H1 (cell line): Measurements from ENCODE around the gene FAM9C. TPM values are rescaled to one million over a fixed set of nuclear protein-coding genes. Genes with fewer than 3 reads are reported as not detected.

Experiments
- CTCF ChIA-PET: fragments of 300-600 bp; sonication (Branson Sonifier 250); formaldehyde crosslinking; loops from one replicate; lab custom pipeline; 2021; ENCODE audit not compliant: partially characterized antibody; lab: Charles Lee
- POLR2A ChIA-PET: fragments of 300-600 bp; sonication (Branson Sonifier 250); formaldehyde crosslinking; loops from one replicate; lab custom pipeline; 2021; ENCODE audit warnings: inconsistent platforms; ENCODE audit not compliant: partially characterized antibody; lab: Charles Lee
- DNase-seq, 2 experiments: peaks; one replicate each; pipeline versions ENCODE4 v3.0.0 to v3.0.0-alpha.2; 2010 to 2022; ENCODE audit warnings: low spot score in 2 of 2, low read depth in 1 of 2, mixed read lengths in 1 of 2
- FAIRE-seq: peaks from 2 replicates; lab custom pipeline; 2011; peaks lifted over from hg19 to GRCh38; lab: Jason Lieb, UNC
- H2AFZ ChIP-seq: 2 replicates; pipeline ENCODE4 v1.8.1; 2012; ENCODE audit warnings: low read length, inconsistent platforms
- H2AK5ac ChIP-seq: 2 replicates; pipeline ENCODE4 v1.6.1; 2013; ENCODE audit warnings: low read depth, low read length
- H2BK120ac ChIP-seq: replicated peaks from 2 replicates; pipeline ENCODE3; 2013; ENCODE audit warnings: low read depth, low read length, inconsistent platforms
- H2BK12ac ChIP-seq: 2 replicates; pipeline ENCODE4 v1.6.1; 2013; ENCODE audit warnings: low read depth, low read length
- H2BK15ac ChIP-seq: 2 replicates; pipeline ENCODE4 v1.6.1; 2013; ENCODE audit warnings: low read length
- H2BK20ac ChIP-seq: 2 replicates; pipeline ENCODE4 v1.6.1; 2013; ENCODE audit warnings: low read length
- H2BK5ac ChIP-seq: 2 replicates; pipeline ENCODE4 v1.6.1; 2013; ENCODE audit warnings: low read depth, low read length
- H3K14ac ChIP-seq: 2 replicates; pipeline ENCODE4 v1.6.1; 2013; ENCODE audit warnings: inconsistent platforms; ENCODE audit not compliant: insufficient read length
- H3K18ac ChIP-seq: 2 replicates; pipeline ENCODE4 v1.6.1; 2013; ENCODE audit warnings: low read length; ENCODE audit errors: extremely low read depth
- H3K23ac ChIP-seq: 2 replicates; pipeline ENCODE4 v1.6.1; 2013; ENCODE audit warnings: inconsistent platforms; ENCODE audit not compliant: insufficient read length
- H3K23me2 ChIP-seq: 2 replicates; pipeline ENCODE4 v1.6.1; 2013; ENCODE audit warnings: low read depth, low read length
- H3K27ac ChIP-seq: 2 replicates; pipeline ENCODE4 v1.6.1; 2011; ENCODE audit warnings: low read depth, low read length, inconsistent platforms
- H3K27me3 ChIP-seq, 4 experiments: replicated peaks in 1 of 4; 1 replicate in 1 of 4; 2 replicates in 3 of 4; pipeline versions ENCODE4 v1.6.1 to v1.8.1; 2011 to 2013; ENCODE audit warnings: low read length in 3 of 4, mild to moderate bottlenecking in 3 of 4, inconsistent platforms in 2 of 4, mixed read lengths in 2 of 4, moderate library complexity in 1 of 4; ENCODE audit not compliant: control insufficient read depth in 3 of 4, insufficient read depth in 3 of 4; ENCODE audit errors: extremely low read depth in 1 of 4
- H3K36me3 ChIP-seq, 4 experiments: 2 replicates each; pipeline versions ENCODE4 v1.6.1 to v1.8.1; 2011 to 2013; ENCODE audit warnings: mild to moderate bottlenecking in 4 of 4, low read length in 3 of 4, moderate library complexity in 2 of 4, control low read depth in 1 of 4, inconsistent platforms in 1 of 4; ENCODE audit not compliant: insufficient read depth in 4 of 4, control insufficient read depth in 2 of 4
- H3K4ac ChIP-seq: replicated peaks from 2 replicates; pipeline ENCODE3; 2013; ENCODE audit warnings: low read length, low read depth, mixed read lengths, inconsistent platforms; ENCODE audit not compliant: insufficient read length
- H3K4me1 ChIP-seq, 4 experiments: replicated peaks in 1 of 4; 1 replicate in 1 of 4; 2 replicates in 3 of 4; pipeline versions ENCODE4 v1.6.1 to v1.8.1; 2011 to 2013; ENCODE audit warnings: low read length in 3 of 4, inconsistent platforms in 2 of 4, mixed read lengths in 1 of 4; ENCODE audit not compliant: insufficient read depth in 4 of 4, control insufficient read depth in 3 of 4
- H3K4me2 ChIP-seq, 2 experiments: 2 replicates each; pipeline versions ENCODE4 v1.6.1 to v1.8.1; 2011 to 2013; ENCODE audit warnings: low read depth in 2 of 2, low read length in 2 of 2, control low read depth in 1 of 2, inconsistent platforms in 1 of 2, mild to moderate bottlenecking in 1 of 2; ENCODE audit not compliant: insufficient read depth in 1 of 2
- H3K4me3 ChIP-seq, 4 experiments: fragments of 200-600, 300-600 bp in 1 of 4; sonication (generic), shearing (Covaris generic), sonication (Bioruptor Twin) in 1 of 4; 2 replicates each; pipeline versions ENCODE4 v1.5.1 to v1.8.1; 2011 to 2016; ENCODE audit warnings: low read length in 4 of 4, low read depth in 3 of 4, control low read depth in 2 of 4, inconsistent platforms in 2 of 4, mild to moderate bottlenecking in 2 of 4, mixed read lengths in 1 of 4, moderate library complexity in 1 of 4; ENCODE audit not compliant: insufficient read depth in 2 of 4; ENCODE audit errors: extremely low read depth in 1 of 4
- H3K56ac ChIP-seq: replicated peaks from 2 replicates; pipeline ENCODE3; 2013; ENCODE audit warnings: low read depth, mild to moderate bottlenecking, mixed read lengths, low read length, inconsistent platforms; ENCODE audit not compliant: insufficient read length
- H3K79me1 ChIP-seq: 2 replicates; pipeline ENCODE4 v1.6.1; 2013; ENCODE audit warnings: low read depth, low read length, control low read depth
- H3K79me2 ChIP-seq, 2 experiments: 2 replicates each; pipeline versions ENCODE4 v1.6.1 to v1.8.1; 2012 to 2013; ENCODE audit warnings: low read length in 2 of 2, mild to moderate bottlenecking in 2 of 2, inconsistent platforms in 1 of 2; ENCODE audit not compliant: insufficient read depth in 2 of 2, control insufficient read depth in 1 of 2
- H3K9ac ChIP-seq, 4 experiments: replicated peaks in 1 of 4; 1 replicate in 1 of 4; 2 replicates in 3 of 4; pipeline versions ENCODE4 v1.6.1 to v1.8.1; 2011 to 2013; ENCODE audit warnings: low read depth in 3 of 4, low read length in 3 of 4, control low read depth in 2 of 4, mild to moderate bottlenecking in 2 of 4, moderate library complexity in 2 of 4, inconsistent platforms in 1 of 4; ENCODE audit errors: extremely low read depth in 1 of 4
- H3K9me3 ChIP-seq, 2 experiments: 2 replicates each; pipeline versions ENCODE4 v1.6.1 to v1.8.1; 2012 to 2013; ENCODE audit warnings: mild to moderate bottlenecking in 2 of 2, moderate library complexity in 2 of 2, control low read depth in 1 of 2, inconsistent platforms in 1 of 2, low read depth in 1 of 2, low read length in 1 of 2, mixed read lengths in 1 of 2; ENCODE audit not compliant: insufficient read depth in 2 of 2
- H4K20me1 ChIP-seq, 2 experiments: replicated peaks in 1 of 2; 2 replicates each; pipeline versions ENCODE3 to v1.8.1; 2011 to 2013; ENCODE audit warnings: inconsistent platforms in 2 of 2, low read length in 2 of 2, mild to moderate bottlenecking in 1 of 2; ENCODE audit not compliant: insufficient read depth in 2 of 2, control insufficient read depth in 1 of 2
- H4K5ac ChIP-seq: 2 replicates; pipeline ENCODE4 v1.6.1; 2013; ENCODE audit warnings: low read length, low read depth, mixed read lengths, inconsistent platforms; ENCODE audit not compliant: insufficient read length
- H4K8ac ChIP-seq: 2 replicates; pipeline ENCODE4 v1.8.0; 2013; ENCODE audit warnings: mild to moderate bottlenecking, moderate library complexity, low read length, inconsistent platforms; ENCODE audit not compliant: insufficient read depth; ENCODE audit errors: extremely low read depth
- H4K91ac ChIP-seq: replicated peaks from 2 replicates; pipeline ENCODE3; 2013; ENCODE audit warnings: low read length, mixed read lengths, inconsistent platforms; ENCODE audit not compliant: insufficient read length
- KDM4A ChIP-seq: IDR thresholded peaks from one replicate; pipeline ENCODE4 v1.7.1; 2012; ENCODE audit warnings: low read depth, mild to moderate bottlenecking, moderate library complexity, low read length, inconsistent platforms; ENCODE audit not compliant: severe bottlenecking
- KDM5A ChIP-seq: fragments of 200-600 bp; IDR thresholded peaks from 2 replicates; pipeline ENCODE4 v1.7.1; 2012; ENCODE audit warnings: mild to moderate bottlenecking, low read length, inconsistent platforms, mixed read lengths
- NRF1 ChIP-seq: IDR thresholded peaks from 2 replicates; pipeline ENCODE4 v1.6.1; 2011; ENCODE audit warnings: mild to moderate bottlenecking, low read depth, low read length, improper control_type of control experiment
- POLR2AphosphoS5 ChIP-seq: IDR thresholded peaks from 2 replicates; pipeline ENCODE4 v1.6.1; 2011; ENCODE audit warnings: low read depth, low read length
- RNF2 ChIP-seq: fragments of 200-900, 300-1000 bp; sonication (generic); IDR thresholded peaks from 2 replicates; pipeline ENCODE4 v1.7.1; 2016; ENCODE audit warnings: borderline replicate concordance, low read depth, mild to moderate bottlenecking, antibody characterized with exemption, low read length; ENCODE audit not compliant: poor library complexity, severe bottlenecking; ENCODE audit errors: missing control alignments
- RXRA ChIP-seq: IDR thresholded peaks from 2 replicates; pipeline ENCODE4 v1.6.1; 2011; ENCODE audit warnings: low read depth, mild to moderate bottlenecking, low read length, moderate library complexity; ENCODE audit not compliant: insufficient read depth
- WGBS, 2 experiments: shearing (Covaris generic) in 1 of 2; methylation state at CpG; one replicate each; pipeline versions ENCODE4 v1.1.6 to v1.1.7; 2013 to 2015; ENCODE audit warnings: low lambda C conversion rate in 2 of 2, mixed read lengths in 2 of 2, inconsistent platforms in 1 of 2, low coverage in 1 of 2, missing lambda C conversion rate in 1 of 2; ENCODE audit not compliant: insufficient replicate concordance in 2 of 2, insufficient coverage in 1 of 2, insufficient read length in 1 of 2; ENCODE audit errors: extremely low coverage in 1 of 2, missing lambda C conversion rate in 1 of 2; 5-methylcytosine and 5-hydroxymethylcytosine counted together
- polyA plus RNA-seq, 7 experiments: library from polyadenylated mRNA; depleted of rRNA in 3 of 7; stranded (reverse) in 5 of 7; unstranded in 2 of 7; fragments of >200 nt in 5 of 7; fragments of 200-250 nt in 2 of 7; gene quantifications; 1 replicate in 5 of 7; 2 replicates in 1 of 7; 4 replicates in 1 of 7; pipeline versions ENCODE4 v1.2.1 to v1.2.3, GENCODE V29; 2011 to 2013; ENCODE audit warnings: missing spikeins in 2 of 7, mixed read lengths in 2 of 7
- total RNA-seq: library from RNA; stranded (reverse); fragmentation: NEBNext Ultra II Directional; extraction: Animal tissue kit (Norgen Biotek cat#: 25700); gene quantifications from 2 replicates; pipeline ENCODE4 v1.2.1, GENCODE V29; 2021

FAM9C gene
- total and polyA plus RNA-seq, 2 of the 8 experiments (the other 6 are each of a cell fraction or from before 2014, with no cell fraction given) = not detected

DNA sequence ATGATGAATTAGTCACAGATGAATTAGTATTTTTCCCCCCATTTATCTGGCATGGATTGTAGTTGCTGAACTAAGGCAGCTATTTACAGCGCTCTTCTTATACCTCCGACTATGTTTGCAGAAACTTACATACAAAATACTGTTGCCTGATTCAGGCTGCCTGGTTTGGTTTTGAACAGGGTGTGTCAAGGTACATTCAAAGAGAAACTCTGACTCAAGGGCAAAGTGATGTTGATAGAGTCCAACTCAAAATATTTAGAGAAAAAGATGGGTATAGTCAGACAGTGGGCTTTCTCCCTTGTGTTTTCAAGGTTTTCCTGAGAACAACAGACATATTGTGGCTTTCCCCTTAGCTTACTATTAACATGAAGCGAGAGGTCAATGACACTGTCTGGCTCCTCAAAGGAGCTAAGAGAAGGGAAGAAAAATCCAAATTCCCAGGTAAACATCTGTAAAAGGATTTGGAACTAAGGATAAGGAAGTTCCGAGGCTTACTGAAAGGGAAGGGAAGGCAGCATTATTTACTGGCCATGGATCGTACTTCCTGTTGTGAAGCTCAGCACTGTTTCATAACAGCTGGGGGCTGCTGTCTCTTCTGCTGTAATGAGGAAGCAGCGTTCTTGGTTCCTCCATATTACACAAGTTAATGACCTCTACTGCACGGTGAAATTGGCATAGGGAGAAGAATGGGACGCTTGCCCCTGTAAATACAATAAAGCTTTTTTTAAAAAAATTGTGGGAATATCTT, 30.9 kb downstream of the FAM9C start:
- ChIA-PET POLR2A (interaction anchor here (0.6 to 1.3 kb wide), 3 partner anchors 36 to 107 kb away, joined by 3 to 4 read pairs (median 4); no protein-coding TSS in a partner anchor), CTCF (no interaction called here)
- 93% methylated on average over 8 of the region's 8 CpGs; no CpG with 5 or more reads in 1 of the 2 experiments for WGBS, 2 experiments

More for the DNA sequence above, 30.9 kb downstream of the FAM9C start:
- no peaks in the 10 kb centered on the region for H3K36me3 ChIP-seq
- no peak overlapping the region for H3K27ac ChIP-seq
- no peak overlapping the region for H3K4ac ChIP-seq
- H3K23me2 ChIP-seq = no peaks in the 10 kb centered on the region
- H3K9me3 ChIP-seq = no peaks in the 10 kb centered on the region
- H4K5ac ChIP-seq = no peak overlapping the region
- H3K4me3 ChIP-seq = no peak overlapping the region
- H3K14ac ChIP-seq = no peak overlapping the region
- H3K56ac ChIP-seq = no peak overlapping the region
- no peaks in the 10 kb centered on the region for H3K79me2 ChIP-seq
- H4K20me1 ChIP-seq = no peaks in the 10 kb centered on the region
- peaks cover 0 to 8% (median 0%) of the 10 kb centered on the region in 4 experiments; a peak in 1 of 7 replicates for H3K4me1 ChIP-seq
- H2BK5ac ChIP-seq = no peak overlapping the region
- H2BK15ac ChIP-seq = no peak overlapping the region
- no peak overlapping the region for H2BK20ac ChIP-seq
- no peak overlapping the region for H2AK5ac ChIP-seq
- no peak overlapping the region for H3K9ac ChIP-seq
- TF ChIP-seq KDM5A = no peak
- no peak for TF ChIP-seq RXRA
- no peak for TF ChIP-seq RNF2
- no peak for TF ChIP-seq NRF1
- no peak for TF ChIP-seq KDM4A
- TF ChIP-seq POLR2AphosphoS5 = no peak
- no peak overlapping the region for H4K91ac ChIP-seq
- H2BK12ac ChIP-seq = no peak overlapping the region
- no peaks in the 10 kb centered on the region for H3K79me1 ChIP-seq
- no peak overlapping the region for H3K18ac ChIP-seq
- H2AFZ ChIP-seq = no peak overlapping the region; the same call in 1 of the 2 replicates
- no peaks in the 10 kb centered on the region for H3K27me3 ChIP-seq
- H3K4me2 ChIP-seq = no peak overlapping the region
- H3K23ac ChIP-seq = no peak overlapping the region
- DNase-seq = no peak
- no peak overlapping the region for H2BK120ac ChIP-seq
- FAIRE-seq = no peak
- no peak overlapping the region for H4K8ac ChIP-seq
